ENCODE data around the gene DNAH8. TPM values are rescaled to one million over a fixed set of nuclear protein-coding genes. Genes with fewer than 3 reads are reported as not detected.

The DNAH8 gene
- total RNA-seq, 1 experiment from 2014 or later: not detected

DNA sequence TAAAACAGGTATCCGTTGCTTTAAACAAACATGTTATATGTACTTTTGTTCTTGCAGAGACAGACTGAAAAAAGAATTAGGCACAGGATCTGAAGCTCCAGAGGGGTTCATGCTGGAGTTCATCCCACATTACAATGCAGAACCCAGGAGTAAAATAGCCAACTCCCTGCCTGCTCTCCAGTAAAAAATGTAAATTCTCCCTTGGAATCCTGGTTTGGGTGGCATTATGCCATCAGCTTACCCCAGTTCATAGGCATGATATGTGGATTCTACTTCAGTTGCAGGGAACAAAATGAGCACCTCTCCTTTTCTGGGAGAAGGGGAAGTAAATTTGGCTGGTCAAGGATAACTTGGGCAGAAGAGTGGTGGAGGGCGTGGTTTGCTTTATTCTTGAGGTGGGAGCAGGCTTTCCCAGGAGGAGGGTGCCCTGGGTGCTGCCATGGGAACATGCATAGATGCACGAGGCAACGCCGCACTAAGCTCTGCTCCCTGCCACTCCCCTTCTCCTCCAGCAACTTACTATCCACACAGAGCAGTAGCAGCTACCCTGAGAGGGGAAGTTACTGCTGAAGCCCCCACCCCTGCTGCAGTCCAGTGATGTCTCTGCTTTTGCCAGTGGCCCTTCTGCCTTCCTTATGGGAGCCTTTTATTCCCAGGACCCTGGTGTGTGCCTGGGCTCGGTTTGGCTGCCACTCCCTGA, 261.8 kb downstream of the DNAH8 start:
- no TSS peak for BruUV-seq (replicated peaks)
- H3K4me2 ChIP-seq: no peak overlapping the region
- intact Hi-C loops (cut with micrococcal nuclease; ENCODE audit: unreplicated experiment): no loop called here
- no peak overlapping the region for H3K4me3 ChIP-seq
- H4K20me1 ChIP-seq (ENCODE audit: insufficient read depth): no peaks in the 10 kb centered on the region
- peaks cover 54% of the 10 kb centered on the region for H3K27me3 ChIP-seq (ENCODE audit: insufficient read depth, low read depth)
- ChIA-PET CTCF (no interaction called here), POLR2A (ENCODE audit: unreplicated experiment) (no interaction called here)
- H3K4me1 ChIP-seq (replicated peaks; ENCODE audit: insufficient read depth): no peaks in the 10 kb centered on the region
- no peak overlapping the region for H2AFZ ChIP-seq
- no peaks in the 10 kb centered on the region for H3K9me2 ChIP-seq (ENCODE audit: insufficient read depth)
- H3K79me2 ChIP-seq (ENCODE audit: low read depth): no peaks in the 10 kb centered on the region
- no peaks in the 10 kb centered on the region for H3K36me3 ChIP-seq (ENCODE audit: low read depth)
- H3K9me3 ChIP-seq (ENCODE audit: insufficient read depth, low read depth): no peaks in the 10 kb centered on the region
- H3F3A ChIP-seq (ENCODE audit: insufficient read depth, low read depth): no peaks in the 10 kb centered on the region
- TF ChIP-seq, protein P1, sequence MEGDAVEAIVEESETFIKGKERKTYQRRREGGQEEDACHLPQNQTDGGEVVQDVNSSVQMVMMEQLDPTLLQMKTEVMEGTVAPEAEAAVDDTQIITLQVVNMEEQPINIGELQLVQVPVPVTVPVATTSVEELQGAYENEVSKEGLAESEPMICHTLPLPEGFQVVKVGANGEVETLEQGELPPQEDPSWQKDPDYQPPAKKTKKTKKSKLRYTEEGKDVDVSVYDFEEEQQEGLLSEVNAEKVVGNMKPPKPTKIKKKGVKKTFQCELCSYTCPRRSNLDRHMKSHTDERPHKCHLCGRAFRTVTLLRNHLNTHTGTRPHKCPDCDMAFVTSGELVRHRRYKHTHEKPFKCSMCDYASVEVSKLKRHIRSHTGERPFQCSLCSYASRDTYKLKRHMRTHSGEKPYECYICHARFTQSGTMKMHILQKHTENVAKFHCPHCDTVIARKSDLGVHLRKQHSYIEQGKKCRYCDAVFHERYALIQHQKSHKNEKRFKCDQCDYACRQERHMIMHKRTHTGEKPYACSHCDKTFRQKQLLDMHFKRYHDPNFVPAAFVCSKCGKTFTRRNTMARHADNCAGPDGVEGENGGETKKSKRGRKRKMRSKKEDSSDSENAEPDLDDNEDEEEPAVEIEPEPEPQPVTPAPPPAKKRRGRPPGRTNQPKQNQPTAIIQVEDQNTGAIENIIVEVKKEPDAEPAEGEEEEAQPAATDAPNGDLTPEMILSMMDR (conservative IDR thresholded peaks at IDR 0.05): no peak
- TF ChIP-seq EZH2 (IDR thresholded peaks at IDR 0.05; ENCODE audit: low read depth): no peak
- H3K27ac ChIP-seq: no peak overlapping the region
- no peak for DNase-seq

DNA sequence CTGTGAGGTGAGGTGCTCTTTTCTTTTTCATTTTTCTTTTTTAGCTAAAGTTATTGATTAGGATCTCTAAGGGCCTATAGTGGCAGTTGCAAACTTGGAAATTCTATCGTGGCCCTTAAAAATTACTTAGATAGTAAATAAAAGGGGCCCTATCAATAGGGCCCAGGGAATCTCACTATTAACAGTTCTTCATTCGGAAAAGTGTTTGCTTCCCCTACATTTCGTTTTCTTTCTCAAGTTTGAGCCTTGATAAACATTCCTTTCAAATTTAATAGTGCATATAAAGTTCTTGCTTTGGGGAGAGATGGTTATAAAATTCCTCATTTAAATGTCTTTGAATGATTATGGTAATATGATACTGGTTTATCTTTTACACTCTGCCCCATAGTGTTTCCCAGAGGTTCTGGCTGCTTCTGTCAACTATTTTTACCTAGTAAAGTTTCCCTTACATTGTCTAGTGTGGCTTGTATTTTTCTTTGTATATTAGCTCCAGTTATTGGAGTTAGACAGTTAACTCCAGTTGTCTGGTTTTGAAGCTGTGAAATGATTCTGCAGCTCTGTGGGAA, 263.1 kb downstream of the DNAH8 start:
- Histone ChIP-seq H4K20me1 (ENCODE audit: insufficient read depth) (no peaks in the 10 kb centered on the region), H3K27ac (no peak overlapping the region), H3K4me3 (no peak overlapping the region), H2AFZ (no peak overlapping the region), H3K79me2 (ENCODE audit: low read depth) (no peaks in the 10 kb centered on the region), H3K4me1 (replicated peaks; ENCODE audit: insufficient read depth) (no peaks in the 10 kb centered on the region), H3K9me2 (ENCODE audit: insufficient read depth) (no peaks in the 10 kb centered on the region), H3K27me3 (ENCODE audit: insufficient read depth, low read depth) (peaks cover 62% of the 10 kb centered on the region), H3K4me2 (no peak overlapping the region), H3F3A (ENCODE audit: insufficient read depth, low read depth) (no peaks in the 10 kb centered on the region), H3K9me3 (ENCODE audit: insufficient read depth, low read depth) (no peaks in the 10 kb centered on the region), H3K36me3 (ENCODE audit: low read depth) (no peaks in the 10 kb centered on the region)
- CTCF ChIA-PET: no interaction called here
- intact Hi-C loops (cut with micrococcal nuclease; ENCODE audit: unreplicated experiment): no loop called here
- no peak for DNase-seq
- no peak for TF ChIP-seq EZH2 (IDR thresholded peaks at IDR 0.05; ENCODE audit: low read depth)
- TF ChIP-seq, protein P1 (conservative IDR thresholded peaks at IDR 0.05): no peak
- no TSS peak for BruUV-seq (replicated peaks)
- POLR2A ChIA-PET (ENCODE audit: unreplicated experiment): interaction anchor here (0.6 kb wide), 1 partner anchor 275 kb away, joined by 10 read pairs; no protein-coding TSS in a partner anchor

DNA sequence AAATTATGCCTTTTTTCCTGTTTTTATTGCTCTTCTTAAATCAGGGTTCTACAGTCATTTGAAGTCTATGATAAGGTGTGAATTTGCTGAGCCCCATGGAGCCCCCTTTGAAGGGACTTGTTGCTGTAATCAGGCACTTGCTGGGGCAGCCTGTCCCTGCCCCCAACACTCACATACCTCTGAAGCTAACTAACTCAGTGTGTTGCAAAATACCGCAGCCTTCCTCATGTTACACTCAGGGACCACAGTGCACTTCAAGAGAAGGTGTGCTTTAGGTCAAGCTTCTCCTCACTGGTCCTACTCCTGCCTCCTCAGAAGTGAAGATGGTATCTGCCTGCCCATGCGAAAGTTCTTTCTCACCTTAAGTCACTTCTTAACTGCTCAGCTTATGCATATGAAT, 267.4 kb downstream of the DNAH8 start:
- H3K4me3 ChIP-seq: no peak overlapping the region
- H4K20me1 ChIP-seq (ENCODE audit: insufficient read depth): no peaks in the 10 kb centered on the region
- H3K79me2 ChIP-seq (ENCODE audit: low read depth): no peaks in the 10 kb centered on the region
- TF ChIP-seq, protein P1 (conservative IDR thresholded peaks at IDR 0.05): no peak
- no peak for TF ChIP-seq EZH2 (IDR thresholded peaks at IDR 0.05; ENCODE audit: low read depth)
- no peak for DNase-seq
- peaks cover 67% of the 10 kb centered on the region for H3K27me3 ChIP-seq (ENCODE audit: insufficient read depth, low read depth)
- no peaks in the 10 kb centered on the region for H3K9me3 ChIP-seq (ENCODE audit: insufficient read depth, low read depth)
- BruUV-seq (replicated peaks): no TSS peak
- ChIA-PET POLR2A (ENCODE audit: unreplicated experiment) (no interaction called here), CTCF (no interaction called here)
- H3F3A ChIP-seq (ENCODE audit: insufficient read depth, low read depth): no peaks in the 10 kb centered on the region
- no peak overlapping the region for H3K27ac ChIP-seq
- no peak overlapping the region for H3K4me2 ChIP-seq
- no peak overlapping the region for H2AFZ ChIP-seq
- H3K36me3 ChIP-seq (ENCODE audit: low read depth): no peaks in the 10 kb centered on the region
- H3K4me1 ChIP-seq (replicated peaks; ENCODE audit: insufficient read depth): no peaks in the 10 kb centered on the region
- no peaks in the 10 kb centered on the region for H3K9me2 ChIP-seq (ENCODE audit: insufficient read depth)
- intact Hi-C loops (cut with micrococcal nuclease; ENCODE audit: unreplicated experiment): no loop called here

Data from PC-9 (cell line).